ENCODE results near the gene SELENOP.
"Not testable (repeated sequence)": the region's sequence is repeated elsewhere in the genome, so short reads cannot be mapped to it uniquely, and the experiment has no call there.

SELENOP gene

GRCh38 chr5:42825422-42826148, 13.9 kb upstream of the SELENOP start:
- no peak for DNase-seq

GRCh38 chr5:42824347-42824976, 12.8 kb upstream of the SELENOP start:
- DNase-seq = no peak

- DNase-seq = no peak
Observed at GRCh38 chr5:42822548-42822947, 10.9 kb upstream of the SELENOP start.

- no peak for DNase-seq
Observed at GRCh38 chr5:42819745-42820144, 8.1 kb upstream of the SELENOP start.

GRCh38 chr5:42816546-42816945, 4.9 kb upstream of the SELENOP start:
- not testable (repeated sequence) for DNase-seq

- no peak for DNase-seq
Observed at GRCh38 chr5:42813533-42813932, 1.8 kb upstream of the SELENOP start.

- no peak for DNase-seq
Observed at GRCh38 chr5:42812620-42813019, 928 bp upstream of the SELENOP start.

- DNase-seq = no peak
Observed at GRCh38 chr5:42810834-42811590, 680 bp downstream of the SELENOP start.

- DNase-seq = no peak
Observed at GRCh38 chr5:42808888-42809611, 2.6 kb downstream of the SELENOP start.

GRCh38 chr5:42807722-42808447, 3.8 kb downstream of the SELENOP start:
- no peak for DNase-seq

GRCh38 chr5:42806701-42807262, 4.9 kb downstream of the SELENOP start:
- DNase-seq = no peak

GRCh38 chr5:42806004-42806700, 5.5 kb downstream of the SELENOP start:
- no peak for DNase-seq

GRCh38 chr5:42804717-42805339, 6.9 kb downstream of the SELENOP start:
- DNase-seq = no peak

- no peak for DNase-seq
Observed at GRCh38 chr5:42801516-42802166, 10.1 kb downstream of the SELENOP start.

GRCh38 chr5:42800748-42801330, 10.9 kb downstream of the SELENOP start:
- no peak for DNase-seq

GRCh38 chr5:42799668-42800114, 12.0 kb downstream of the SELENOP start:
- DNase-seq = no peak

- DNase-seq = no peak
Observed at GRCh38 chr5:42799241-42799608, 12.5 kb downstream of the SELENOP start.

- no peak for DNase-seq
Observed at GRCh38 chr5:42798284-42799240, 13.1 kb downstream of the SELENOP start.

- no peak for DNase-seq
Observed at GRCh38 chr5:42791151-42791550, 20.5 kb downstream of the SELENOP start.

Data from activated CD4-positive, alpha-beta T cell treated with anti-CD3 and anti-CD28 coated beads, Interleukin-10, Interleukin-2, amounts not matched to agents 100 ng/mL and 50 ng/mL, durations not matched to agents 16 hours and 8 hours (primary cell).